ENCODE measurements around the gene PRSS56.
"Not testable (repeated sequence)": the region's sequence is repeated elsewhere in the genome, so short reads cannot be mapped to it uniquely, and the experiment has no call there.

Gene PRSS56

DNA sequence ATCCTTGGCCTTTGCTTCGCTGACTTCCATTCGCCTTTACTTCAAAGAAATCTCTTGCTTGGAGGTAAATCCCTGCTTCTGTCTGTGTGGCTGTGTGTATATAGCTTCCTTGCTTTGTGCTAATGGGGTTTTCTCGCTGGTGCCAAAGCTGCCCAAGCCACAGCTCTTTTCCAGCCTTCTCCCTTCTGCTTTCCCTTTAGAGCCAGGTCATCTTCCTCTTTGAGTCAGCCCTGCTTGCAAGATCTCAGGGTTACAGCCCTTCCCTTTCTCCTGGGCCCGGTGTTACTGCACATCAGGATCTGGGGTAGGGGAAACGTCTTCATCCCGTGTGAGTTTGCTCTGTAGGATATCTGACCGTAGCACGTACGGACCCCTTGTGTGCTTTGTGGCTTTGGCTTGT is 49.4 kb downstream of the PRSS56 start:
- TF ChIP-seq, protein P1, sequence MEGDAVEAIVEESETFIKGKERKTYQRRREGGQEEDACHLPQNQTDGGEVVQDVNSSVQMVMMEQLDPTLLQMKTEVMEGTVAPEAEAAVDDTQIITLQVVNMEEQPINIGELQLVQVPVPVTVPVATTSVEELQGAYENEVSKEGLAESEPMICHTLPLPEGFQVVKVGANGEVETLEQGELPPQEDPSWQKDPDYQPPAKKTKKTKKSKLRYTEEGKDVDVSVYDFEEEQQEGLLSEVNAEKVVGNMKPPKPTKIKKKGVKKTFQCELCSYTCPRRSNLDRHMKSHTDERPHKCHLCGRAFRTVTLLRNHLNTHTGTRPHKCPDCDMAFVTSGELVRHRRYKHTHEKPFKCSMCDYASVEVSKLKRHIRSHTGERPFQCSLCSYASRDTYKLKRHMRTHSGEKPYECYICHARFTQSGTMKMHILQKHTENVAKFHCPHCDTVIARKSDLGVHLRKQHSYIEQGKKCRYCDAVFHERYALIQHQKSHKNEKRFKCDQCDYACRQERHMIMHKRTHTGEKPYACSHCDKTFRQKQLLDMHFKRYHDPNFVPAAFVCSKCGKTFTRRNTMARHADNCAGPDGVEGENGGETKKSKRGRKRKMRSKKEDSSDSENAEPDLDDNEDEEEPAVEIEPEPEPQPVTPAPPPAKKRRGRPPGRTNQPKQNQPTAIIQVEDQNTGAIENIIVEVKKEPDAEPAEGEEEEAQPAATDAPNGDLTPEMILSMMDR (IDR thresholded peaks at IDR 0.05; ENCODE audit: low read depth, low read length, missing control alignments) = no peak
- no peak overlapping the region for H3K4me3 ChIP-seq (ENCODE audit: low read depth, low read length)
- no peak for DNase-seq (ENCODE audit: low read depth)

DNA sequence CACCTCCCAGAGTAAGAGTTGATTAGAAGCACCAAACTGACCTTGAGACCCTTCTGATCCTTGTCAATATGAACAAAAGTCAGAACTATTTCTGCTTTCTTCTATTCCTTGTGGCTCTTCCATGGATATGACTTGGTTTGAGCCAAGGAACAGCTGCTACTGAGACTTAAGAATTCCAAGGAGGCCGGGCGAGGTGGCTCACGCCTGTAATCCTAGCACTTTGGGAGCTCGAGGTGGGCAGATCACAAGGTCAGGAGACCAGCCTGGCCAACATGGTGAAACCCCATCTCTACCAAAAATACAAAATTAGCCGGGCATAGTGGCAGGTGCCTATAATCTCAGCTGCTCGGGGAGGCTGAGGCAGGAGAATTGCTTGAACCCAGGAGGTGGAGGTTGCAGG is 50.3 kb downstream of the PRSS56 start:
- H3K4me3 ChIP-seq (ENCODE audit: low read depth, low read length); DNase-seq (ENCODE audit: low read depth): not testable (repeated sequence)

DNA sequence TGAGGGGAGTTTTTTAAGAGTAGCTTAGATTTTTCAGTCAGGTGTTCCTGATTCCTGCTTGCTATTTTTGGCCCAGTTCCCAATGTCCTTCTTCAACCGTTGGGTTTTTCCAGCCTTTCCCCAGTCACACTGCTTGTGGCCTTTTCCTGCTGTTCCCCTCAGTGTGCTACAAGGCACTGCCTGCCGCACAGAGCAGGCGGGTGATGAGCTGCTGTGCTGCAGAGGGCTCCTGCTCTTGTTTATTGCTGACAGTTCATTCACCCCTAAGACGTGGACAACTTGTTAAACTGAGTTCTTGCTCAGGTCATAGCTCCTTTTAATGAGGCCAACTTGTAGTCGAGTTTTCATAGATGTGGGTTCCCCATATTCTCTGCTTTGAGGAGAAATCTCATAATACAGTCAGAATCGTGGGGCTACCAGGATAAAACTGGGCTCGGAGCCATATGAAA is 50.9 kb downstream of the PRSS56 start:
- H3K4me3 ChIP-seq (ENCODE audit: low read depth, low read length) = no peak overlapping the region
- TF ChIP-seq, protein P1 (IDR thresholded peaks at IDR 0.05; ENCODE audit: low read depth, low read length, missing control alignments) = no peak
- no peak for DNase-seq (ENCODE audit: low read depth)

DNA sequence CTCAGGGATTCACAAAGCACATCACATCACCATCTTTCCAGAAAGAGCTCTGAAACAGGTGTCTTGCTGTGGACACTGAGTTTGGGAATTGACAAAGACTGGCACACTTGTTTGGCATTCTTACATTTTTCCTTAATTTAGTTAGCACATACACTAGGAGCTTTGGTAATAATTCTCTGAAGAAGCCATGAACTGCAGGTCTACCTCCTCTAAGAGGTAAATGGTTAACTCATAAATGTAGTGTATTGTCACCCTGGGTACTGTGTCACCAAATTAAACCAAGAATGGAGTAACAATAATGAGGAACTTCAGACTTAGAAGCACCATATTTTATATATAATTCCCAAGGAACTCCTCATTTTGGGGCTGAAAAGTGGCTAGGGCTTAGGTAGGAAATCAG is 52.9 kb downstream of the PRSS56 start:
- DNase-seq (ENCODE audit: low read depth) = no peak
- H3K4me3 ChIP-seq (ENCODE audit: low read depth, low read length) = no peak overlapping the region
- TF ChIP-seq, protein P1 (IDR thresholded peaks at IDR 0.05; ENCODE audit: low read depth, low read length, missing control alignments) = no peak

DNA sequence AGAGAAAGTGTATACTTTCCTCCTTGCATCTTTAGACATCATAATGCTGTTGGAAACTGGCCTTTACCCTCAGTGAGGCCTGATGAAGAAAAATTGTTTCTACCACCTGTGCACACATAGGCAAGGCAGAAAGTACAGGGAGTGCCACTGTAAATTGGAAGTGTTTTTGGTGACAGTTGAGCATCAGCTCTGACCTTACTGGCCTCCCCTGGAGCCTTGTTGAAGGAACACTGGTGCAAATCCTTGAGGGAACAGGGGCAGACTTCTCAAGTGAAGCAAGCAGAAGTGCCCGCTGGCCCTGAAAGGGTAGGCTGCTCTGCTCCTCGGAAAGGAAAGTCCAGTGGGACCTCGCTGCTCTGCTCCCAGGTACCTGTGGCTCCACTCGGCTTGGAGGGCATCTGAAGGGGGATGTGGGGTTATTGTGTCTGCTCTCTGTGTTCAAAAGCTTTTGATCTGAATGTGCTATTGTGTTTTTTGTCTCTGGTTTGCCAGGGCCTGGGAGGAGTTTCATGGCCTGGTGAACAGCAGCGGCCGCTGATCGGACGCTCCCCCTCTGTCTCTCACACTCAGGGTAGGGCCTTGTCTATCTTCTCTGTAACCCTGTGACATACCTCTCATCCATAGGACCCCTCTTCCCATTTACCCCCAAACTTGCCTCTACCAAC is 53.7 kb downstream of the PRSS56 start:
- TF ChIP-seq, protein P1 (IDR thresholded peaks at IDR 0.05; ENCODE audit: low read depth, low read length, missing control alignments) = no peak
- DNase-seq (ENCODE audit: low read depth) = no peak

DNA sequence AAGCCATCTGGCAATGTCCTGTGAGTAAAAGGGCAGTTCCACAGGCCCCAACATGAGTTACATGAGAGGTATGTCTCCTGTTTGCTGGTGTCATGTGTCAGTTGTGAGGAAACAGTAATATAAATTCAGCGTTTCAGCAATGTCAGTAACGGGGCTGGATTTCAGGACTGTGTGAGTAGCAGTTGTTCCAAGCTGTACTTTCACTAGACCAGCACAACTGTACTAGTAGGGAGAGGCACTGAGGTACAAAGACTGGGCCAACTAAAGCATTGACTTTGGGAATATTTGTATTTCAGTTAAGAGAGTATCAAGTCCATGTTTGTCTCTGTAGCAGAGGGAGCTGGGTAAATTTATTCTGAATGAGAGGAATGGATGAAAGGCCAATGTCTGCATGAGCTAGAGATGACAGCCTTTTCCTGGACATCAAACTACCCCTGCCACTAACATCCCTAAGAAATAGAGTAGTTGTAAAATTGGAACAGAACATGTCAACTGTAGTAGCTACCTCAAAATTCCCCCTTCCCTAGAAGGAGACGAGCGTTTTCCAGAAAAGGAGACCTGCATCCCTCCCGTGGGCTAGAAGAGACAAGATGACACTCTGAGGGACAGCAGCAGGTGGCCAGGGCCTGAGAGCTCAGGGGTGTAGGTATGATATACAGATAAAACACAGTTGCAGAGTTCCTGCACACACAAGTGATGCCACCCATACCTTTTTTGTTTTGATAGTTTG is 54.7 kb downstream of the PRSS56 start:
- DNase-seq (ENCODE audit: low read depth) = no peak
- H3K4me3 ChIP-seq (ENCODE audit: low read depth, low read length) = no peak overlapping the region
- TF ChIP-seq, protein P1 (IDR thresholded peaks at IDR 0.05; ENCODE audit: low read depth, low read length, missing control alignments) = no peak

More for the DNA sequence above, 53.7 kb downstream of the PRSS56 start:
- H3K4me3 ChIP-seq (ENCODE audit: low read depth, low read length) = no peak overlapping the region

All from GM12864 (cell line).